Stimulated activated naive B cell treated with anti-CD40 and anti-IgM and Interleukin-4, amounts not matched to agents 10 μg/mL and 1 μg/mL and 100 μg/mL, for 72 hours (primary cell): Measurements from ENCODE around the gene PTPRN2.
"Not testable (repeated sequence)": the region's sequence is repeated elsewhere in the genome, so short reads cannot be mapped to it uniquely, and the experiment has no call there.

ENCODE experiments used
- ATAC-seq, 2 donors: fragments of 150-1000 bp; cut with Tn5 transposase; replicated peaks; 2 replicates each; pipeline ENCODE4 v1.10.0; 2021; ENCODE audit warnings: moderate library complexity in 1 of 2
- DNase-seq: peaks from one replicate; pipeline ENCODE4 v3.0.0; 2021
- H3K27ac Mint-ChIP-seq: one replicate; pipeline ENCODE4 v1.8.0; 2022; ENCODE audit warnings: mild to moderate bottlenecking, mixed read lengths
- H3K27me3 Mint-ChIP-seq, 2 donors: one replicate each; pipeline ENCODE4 v1.8.0; 2022; ENCODE audit warnings: mixed read lengths in 2 of 2
- H3K36me3 Mint-ChIP-seq, 2 donors: one replicate each; pipeline ENCODE4 v1.8.0; 2022; ENCODE audit warnings: mixed read lengths in 2 of 2, mild to moderate bottlenecking in 1 of 2
- H3K4me1 Mint-ChIP-seq, 2 donors: one replicate each; pipeline ENCODE4 v1.8.0; 2022; ENCODE audit warnings: mixed read lengths in 2 of 2, mild to moderate bottlenecking in 1 of 2
- H3K4me3 Mint-ChIP-seq, 2 donors: one replicate each; pipeline ENCODE4 v1.8.0; 2022; ENCODE audit warnings: mild to moderate bottlenecking in 2 of 2, mixed read lengths in 2 of 2, moderate library complexity in 1 of 2
- H3K9me3 Mint-ChIP-seq, 2 donors: one replicate each; pipeline ENCODE4 v1.8.0; 2022; ENCODE audit warnings: mixed read lengths in 2 of 2, mild to moderate bottlenecking in 1 of 2

The PTPRN2 gene

GRCh38 chr7:158428837-158429753 lies 158.5 kb downstream of the PTPRN2 start:
- H3K27me3 Mint-ChIP-seq = peaks cover 0 to 7% of the 10 kb centered on the region in 2 donors
- DNase-seq = no peak
- no peak overlapping the region for H3K4me3 Mint-ChIP-seq
- ATAC-seq = peak; percentile 44 to 48
- H3K9me3 Mint-ChIP-seq = peaks cover 0 to 4% of the 10 kb centered on the region in 2 donors
- peaks cover 14 to 26% of the 10 kb centered on the region in 2 donors for H3K4me1 Mint-ChIP-seq
- no peaks in the 10 kb centered on the region for H3K36me3 Mint-ChIP-seq
- peak overlapping the region; percentile 34 for H3K27ac Mint-ChIP-seq

DNA sequence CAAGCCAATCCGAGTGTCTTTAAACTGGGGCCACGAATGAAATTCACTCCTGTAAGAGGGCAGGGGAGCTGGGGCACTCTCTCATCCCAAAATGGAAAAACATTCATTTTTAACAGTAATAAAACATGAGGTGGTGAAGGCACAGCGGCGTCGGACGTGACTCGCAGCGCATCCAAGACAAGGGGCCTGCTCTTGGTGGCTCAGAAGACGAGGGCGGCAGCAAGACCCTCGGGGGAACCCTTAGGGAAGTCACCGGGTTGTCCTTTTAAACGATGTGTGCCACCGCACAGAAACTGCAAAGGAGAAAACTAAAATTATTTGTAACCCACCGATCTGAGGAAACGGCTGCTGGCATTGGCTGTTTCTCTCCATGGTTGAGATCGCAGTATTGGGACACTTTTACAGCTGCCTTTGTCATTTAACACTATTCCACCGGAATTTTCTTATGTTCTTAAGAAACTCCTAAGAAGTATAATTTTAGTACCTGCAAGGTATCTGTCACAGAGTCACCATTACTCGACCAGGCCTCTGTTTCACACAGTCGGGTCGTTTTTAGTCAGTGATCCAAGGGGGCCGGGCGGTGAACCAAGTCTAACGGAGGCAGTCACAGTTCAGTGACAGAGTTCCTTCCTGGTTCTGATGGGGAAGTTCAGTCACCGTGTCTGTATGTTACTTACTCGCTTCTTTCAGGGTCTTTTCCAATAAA lies 159.3 kb downstream of the PTPRN2 start:
- H3K4me3 Mint-ChIP-seq = no peak overlapping the region
- peak; percentile 69 to 78 for ATAC-seq
- no peak for DNase-seq
- H3K27ac Mint-ChIP-seq = peak overlapping the region; percentile 20
- peaks cover 0 to 7% of the 10 kb centered on the region in 2 donors for H3K27me3 Mint-ChIP-seq
- peaks cover 0 to 4% of the 10 kb centered on the region in 2 donors for H3K9me3 Mint-ChIP-seq
- no peaks in the 10 kb centered on the region for H3K36me3 Mint-ChIP-seq
- H3K4me1 Mint-ChIP-seq = peaks cover 14 to 28% of the 10 kb centered on the region in 2 donors

DNA sequence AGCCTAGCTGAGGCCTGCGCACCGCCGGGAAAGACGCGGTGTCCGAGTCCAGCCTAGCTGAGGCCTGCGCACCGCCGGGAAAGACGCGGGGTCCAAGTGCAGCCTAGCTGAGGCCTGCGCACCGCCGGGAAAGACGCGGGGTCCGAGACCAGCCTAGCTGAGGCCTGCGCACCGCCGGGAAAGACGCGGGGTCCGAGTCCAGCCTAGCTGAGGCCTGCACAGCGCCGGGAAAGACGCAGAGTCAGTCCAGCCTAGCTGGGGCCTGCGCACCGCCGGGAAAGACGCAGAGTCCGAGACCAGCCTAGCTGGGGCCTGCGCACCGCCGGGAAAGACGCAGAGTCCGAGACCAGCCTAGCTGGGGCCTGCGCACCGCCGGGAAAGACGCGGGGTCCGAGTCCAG lies 161.9 kb downstream of the PTPRN2 start:
- not testable (repeated sequence) for ATAC-seq, H3K9me3 Mint-ChIP-seq, DNase-seq, H3K36me3 Mint-ChIP-seq, H3K4me3 Mint-ChIP-seq, H3K27me3 Mint-ChIP-seq, H3K27ac Mint-ChIP-seq
- peaks cover 9 to 24% of the 10 kb centered on the region in 2 donors for H3K4me1 Mint-ChIP-seq

DNA sequence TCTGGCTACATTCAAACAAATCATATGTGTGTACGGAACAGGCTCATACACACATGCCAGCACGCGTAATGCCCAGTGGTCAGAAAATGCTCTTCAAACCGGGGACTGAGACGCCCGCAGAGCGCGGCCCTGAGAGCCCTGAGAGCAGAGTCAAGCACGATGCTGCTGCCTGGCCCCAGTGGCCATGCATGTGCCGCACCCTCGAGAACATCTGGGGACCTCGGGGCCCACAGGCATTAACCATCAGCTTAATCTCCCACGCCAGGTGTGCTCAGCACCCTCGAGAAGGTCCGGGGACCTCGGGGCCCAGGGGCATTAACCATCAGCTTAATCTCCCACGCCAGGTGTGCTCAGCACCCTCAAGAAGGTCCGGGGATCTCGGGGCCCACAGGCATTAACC lies 163.1 kb downstream of the PTPRN2 start:
- DNase-seq (no peak), ATAC-seq (no peak)
- Mint-ChIP-seq H3K27ac (no peak overlapping the region), H3K4me3 (no peak overlapping the region), H3K27me3 (no peaks in the 10 kb centered on the region), H3K36me3 (no peaks in the 10 kb centered on the region), H3K4me1 (peaks cover 8 to 22% of the 10 kb centered on the region in 2 donors), H3K9me3 (peaks cover 0 to 4% of the 10 kb centered on the region in 2 donors)

GRCh38 chr7:158424011-158424410 lies 163.6 kb downstream of the PTPRN2 start:
- no peaks in the 10 kb centered on the region for H3K36me3 Mint-ChIP-seq
- H3K9me3 Mint-ChIP-seq = peaks cover 0 to under 1% of the 10 kb centered on the region in 2 donors
- DNase-seq (no peak), ATAC-seq (no peak)
- H3K27ac Mint-ChIP-seq = no peak overlapping the region
- H3K27me3 Mint-ChIP-seq = no peaks in the 10 kb centered on the region
- no peak overlapping the region for H3K4me3 Mint-ChIP-seq
- H3K4me1 Mint-ChIP-seq = peaks cover 4 to 17% of the 10 kb centered on the region in 2 donors

- ATAC-seq (peak; percentile 75 to 82), DNase-seq (no peak)
- Mint-ChIP-seq H3K27me3 (no peaks in the 10 kb centered on the region), H3K4me3 (no peak overlapping the region), H3K27ac (no peak overlapping the region), H3K36me3 (no peaks in the 10 kb centered on the region), H3K9me3 (peaks cover 6% of the 10 kb centered on the region in 2 donors), H3K4me1 (peaks cover 0 to 10% of the 10 kb centered on the region in 2 donors)
Measured at GRCh38 chr7:158422887-158423560, 164.6 kb downstream of the PTPRN2 start.

GRCh38 chr7:158422196-158422886 lies 165.3 kb downstream of the PTPRN2 start:
- Mint-ChIP-seq H3K4me1 (peaks cover 0 to 10% of the 10 kb centered on the region in 2 donors), H3K36me3 (no peaks in the 10 kb centered on the region), H3K27me3 (no peaks in the 10 kb centered on the region), H3K9me3 (peaks cover 8 to 10% of the 10 kb centered on the region in 2 donors), H3K4me3 (no peak overlapping the region), H3K27ac (no peak overlapping the region)
- no peak for ATAC-seq
- no peak for DNase-seq

DNA sequence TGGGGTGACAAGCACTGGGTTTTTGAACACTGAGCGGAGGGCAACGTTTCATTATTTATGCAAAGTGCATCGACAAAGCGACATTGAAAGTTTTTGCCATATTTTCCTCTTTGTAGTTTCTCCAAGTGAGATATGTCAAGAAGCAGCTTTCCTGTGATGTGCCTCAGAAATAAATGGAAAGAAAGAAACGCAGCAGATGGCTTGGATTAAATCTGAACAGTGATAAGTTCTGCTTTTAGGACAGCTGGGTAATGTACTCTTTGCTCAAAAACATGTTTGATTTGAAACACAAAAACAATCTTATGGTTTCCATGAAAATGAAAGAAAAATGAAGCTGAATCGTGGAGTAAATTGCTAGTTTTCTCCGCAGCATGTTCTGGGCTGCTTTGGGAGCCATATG lies 166.3 kb downstream of the PTPRN2 start:
- Mint-ChIP-seq H3K27me3 (no peaks in the 10 kb centered on the region), H3K36me3 (no peaks in the 10 kb centered on the region), H3K9me3 (peaks cover 8 to 12% of the 10 kb centered on the region in 2 donors), H3K4me3 (no peak overlapping the region), H3K27ac (no peak overlapping the region), H3K4me1 (peaks cover 0 to 10% of the 10 kb centered on the region in 2 donors)
- ATAC-seq (no peak), DNase-seq (no peak)

- Mint-ChIP-seq H3K27ac (no peak overlapping the region), H3K27me3 (no peaks in the 10 kb centered on the region), H3K4me3 (no peak overlapping the region), H3K4me1 (peaks cover 0 to 10% of the 10 kb centered on the region in 2 donors), H3K9me3 (peaks cover 9 to 14% of the 10 kb centered on the region in 2 donors), H3K36me3 (no peaks in the 10 kb centered on the region)
- DNase-seq (no peak), ATAC-seq (no peak)
Measured at GRCh38 chr7:158420591-158421340, 166.9 kb downstream of the PTPRN2 start.

DNA sequence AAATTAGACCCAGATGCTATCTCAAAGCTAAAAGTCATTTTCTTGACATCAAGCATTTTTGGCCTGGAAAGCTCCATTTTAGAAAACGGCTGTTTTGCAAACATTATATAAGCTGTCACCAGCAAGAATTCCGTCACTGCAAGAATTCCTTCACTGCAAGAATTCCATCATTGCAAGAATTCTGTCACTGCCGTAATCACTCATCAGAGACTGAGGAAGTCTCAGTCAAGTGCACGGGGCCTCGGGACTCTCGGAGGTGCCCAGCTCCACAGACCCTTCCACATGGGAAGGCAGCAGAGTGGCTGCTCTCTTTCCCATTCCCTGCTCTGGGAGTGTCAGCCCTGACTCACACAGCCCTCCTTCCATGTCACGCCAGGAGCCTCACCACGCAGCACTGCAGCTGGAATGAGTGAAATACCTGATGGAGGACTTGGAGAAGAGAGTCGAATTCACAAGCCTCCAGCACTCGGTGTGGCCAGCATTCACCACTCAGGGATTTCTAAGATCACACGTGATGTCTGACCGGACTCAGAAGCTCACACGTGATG lies 168.3 kb downstream of the PTPRN2 start:
- Mint-ChIP-seq H3K27ac (no peak overlapping the region), H3K36me3 (no peaks in the 10 kb centered on the region), H3K4me3 (no peak overlapping the region), H3K27me3 (no peaks in the 10 kb centered on the region), H3K9me3 (peaks cover 9 to 14% of the 10 kb centered on the region in 2 donors), H3K4me1 (peaks cover 0 to 10% of the 10 kb centered on the region in 2 donors)
- no peak for DNase-seq
- no peak for ATAC-seq

DNA sequence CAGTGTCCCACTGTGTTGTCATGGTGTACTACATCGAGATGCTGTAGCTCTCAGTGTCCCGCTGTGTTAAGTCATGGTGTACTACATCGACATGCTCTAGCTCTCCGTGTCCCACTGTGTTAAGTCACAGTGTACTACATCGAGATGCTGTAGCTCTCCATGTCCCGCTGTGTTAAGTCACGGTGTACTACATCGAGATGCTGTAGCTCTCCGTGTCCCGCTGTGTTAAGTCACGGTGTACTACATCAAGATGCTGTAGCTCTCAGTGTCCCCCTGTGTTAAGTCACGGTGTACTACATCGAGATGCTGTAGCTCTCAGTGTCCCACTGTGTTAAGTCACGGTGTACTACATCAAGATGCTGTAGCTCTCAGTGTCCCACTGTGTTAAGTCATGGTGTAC lies 169.2 kb downstream of the PTPRN2 start:
- DNase-seq, H3K36me3 Mint-ChIP-seq, H3K4me3 Mint-ChIP-seq, H3K4me1 Mint-ChIP-seq, H3K27me3 Mint-ChIP-seq, H3K27ac Mint-ChIP-seq, ATAC-seq: not testable (repeated sequence)
- peaks cover 9 to 14% of the 10 kb centered on the region in 2 donors for H3K9me3 Mint-ChIP-seq

DNA sequence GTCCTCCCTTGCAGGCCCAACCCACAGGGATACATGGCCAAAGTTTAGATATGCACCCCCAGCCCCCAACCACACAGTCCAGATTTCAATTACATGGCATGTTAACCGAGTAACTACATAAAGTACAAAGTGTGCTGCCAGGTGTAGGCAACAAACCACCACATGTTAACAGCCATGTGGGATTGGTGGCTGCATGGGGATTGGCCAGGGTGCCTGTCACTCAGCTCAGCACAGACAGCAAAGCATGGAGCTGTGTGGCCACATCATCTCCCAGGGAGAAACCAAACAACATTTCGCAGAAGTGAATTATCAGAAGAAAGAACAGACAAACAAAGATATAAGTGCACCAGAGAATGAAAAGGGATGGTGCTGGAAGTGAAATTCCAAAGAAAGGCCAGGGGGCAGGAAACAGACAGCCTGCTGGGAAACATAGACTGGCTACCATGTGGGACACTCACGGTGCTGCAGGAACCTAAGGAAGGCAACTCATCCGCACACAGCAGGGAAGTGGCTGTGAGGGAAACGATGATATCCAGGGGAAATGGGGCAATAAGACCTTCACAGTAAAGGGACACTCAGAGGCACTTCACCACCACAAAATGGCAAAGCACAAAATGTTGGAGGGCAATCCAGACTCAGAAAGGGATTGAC lies 171.2 kb downstream of the PTPRN2 start:
- Mint-ChIP-seq H3K27me3 (no peaks in the 10 kb centered on the region), H3K4me3 (no peak overlapping the region), H3K36me3 (no peaks in the 10 kb centered on the region), H3K4me1 (no peaks in the 10 kb centered on the region), H3K9me3 (peaks cover 9 to 14% of the 10 kb centered on the region in 2 donors), H3K27ac (peak overlapping the region; percentile 38)
- ATAC-seq (no peak), DNase-seq (no peak)

GRCh38 chr7:158415316-158415715 lies 172.3 kb downstream of the PTPRN2 start:
- Mint-ChIP-seq H3K27me3 (no peaks in the 10 kb centered on the region), H3K4me1 (no peaks in the 10 kb centered on the region), H3K36me3 (no peaks in the 10 kb centered on the region), H3K27ac (no peak overlapping the region), H3K4me3 (no peak overlapping the region), H3K9me3 (peaks cover 9 to 14% of the 10 kb centered on the region in 2 donors)
- ATAC-seq (no peak), DNase-seq (no peak)
